HL-60 (cell line): ENCODE data around the gene AMIGO2.

Experiments
- DNase-seq, 2 experiments: peaks; one replicate each; pipeline ENCODE4 v3.0.0-alpha.2; 2010 to 2020; ENCODE audit warnings: low read depth in 1 of 2, low spot score in 1 of 2
- H3K27ac ChIP-seq: fragments of 250-450 bp; sonication (Bioruptor Pico); replicated peaks from 2 replicates; pipeline ENCODE4 v1.5.1; 2020; ENCODE audit warnings: mild to moderate bottlenecking, moderate library complexity
- H3K27me3 ChIP-seq: fragments of 250-450 bp; sonication (Bioruptor Pico); 2 replicates; pipeline ENCODE4 v1.5.1; 2021; ENCODE audit warnings: mild to moderate bottlenecking, moderate library complexity; ENCODE audit not compliant: insufficient read depth, poor library complexity, severe bottlenecking
- H3K4me3 ChIP-seq: replicated peaks from 2 replicates; pipeline ENCODE4 v1.5.1; 2011; ENCODE audit warnings: mild to moderate bottlenecking, control low read depth, low read length; ENCODE audit not compliant: insufficient read depth
- CTCF ChIP-seq: IDR thresholded peaks from one replicate; pipeline ENCODE4 v1.5.1; 2011; ENCODE audit warnings: low read length, control low read depth, inconsistent platforms; ENCODE audit not compliant: insufficient read depth
- GABPA ChIP-seq: IDR thresholded peaks from 2 replicates; pipeline ENCODE4 v1.6.1; 2012; ENCODE audit warnings: low read depth
- POLR2AphosphoS5 ChIP-seq: IDR thresholded peaks from 2 replicates; pipeline ENCODE4 v1.6.1; 2012; ENCODE audit warnings: low read depth
- REST ChIP-seq: IDR thresholded peaks from 2 replicates; pipeline ENCODE4 v1.6.1; 2012; ENCODE audit warnings: low read depth; ENCODE audit not compliant: insufficient replicate concordance
- SPI1 ChIP-seq: IDR thresholded peaks from 2 replicates; pipeline ENCODE4 v1.6.1; 2012; ENCODE audit warnings: low read depth, mild to moderate bottlenecking, borderline replicate concordance

AMIGO2 gene

GRCh38 chr12:47029903-47030302 lies 49.9 kb downstream of the AMIGO2 start:
- TF ChIP-seq CTCF = no peak
- no peak for TF ChIP-seq POLR2AphosphoS5
- no peak for TF ChIP-seq SPI1
- no peak for TF ChIP-seq GABPA
- TF ChIP-seq REST = no peak
- Histone ChIP-seq H3K4me3 (no peak overlapping the region), H3K27ac (no peak overlapping the region), H3K27me3 (no peaks in the 10 kb centered on the region)
- DNase-seq = no peak

GRCh38 chr12:47028981-47029708 lies 50.6 kb downstream of the AMIGO2 start:
- Histone ChIP-seq H3K27me3 (no peaks in the 10 kb centered on the region), H3K27ac (no peak overlapping the region), H3K4me3 (no peak overlapping the region)
- TF ChIP-seq CTCF (no peak), GABPA (no peak), POLR2AphosphoS5 (no peak), SPI1 (no peak), REST (no peak)
- DNase-seq = no peak

GRCh38 chr12:47028186-47028585 lies 51.6 kb downstream of the AMIGO2 start:
- no peak for DNase-seq
- Histone ChIP-seq H3K27me3 (no peaks in the 10 kb centered on the region), H3K4me3 (no peak overlapping the region), H3K27ac (no peak overlapping the region)
- no peak for TF ChIP-seq SPI1
- no peak for TF ChIP-seq REST
- no peak for TF ChIP-seq GABPA
- no peak for TF ChIP-seq POLR2AphosphoS5
- TF ChIP-seq CTCF = no peak
